ENCODE results near the gene UFM1.
"Not testable (repeated sequence)": the region's sequence is repeated elsewhere in the genome, so short reads cannot be mapped to it uniquely, and the experiment has no call there.

The UFM1 gene

DNA sequence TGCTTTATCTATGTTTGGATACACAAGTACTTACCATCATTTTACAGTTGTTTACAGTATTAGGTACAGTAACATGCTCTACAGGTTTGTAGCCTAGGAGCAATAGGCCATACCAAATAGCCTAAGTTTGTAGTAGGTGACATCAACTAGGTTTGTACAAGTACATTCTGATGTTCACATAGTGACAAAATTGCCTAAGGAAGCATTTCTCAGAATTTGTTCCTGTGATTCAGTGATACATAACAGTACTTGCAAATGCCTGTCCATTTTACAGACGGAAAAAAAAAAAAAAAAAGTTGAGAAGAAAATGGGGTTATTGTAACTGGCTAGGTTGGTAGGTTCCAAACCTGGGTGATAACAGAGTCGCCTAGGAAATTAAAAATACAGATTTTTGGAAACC lies 13.6 kb downstream of the UFM1 start:
- no peak for DNase-seq (ENCODE audit: low read depth)
- H3K4me3 ChIP-seq (ENCODE audit: low read depth, low read length) = no peak overlapping the region
- TF ChIP-seq, protein P1, sequence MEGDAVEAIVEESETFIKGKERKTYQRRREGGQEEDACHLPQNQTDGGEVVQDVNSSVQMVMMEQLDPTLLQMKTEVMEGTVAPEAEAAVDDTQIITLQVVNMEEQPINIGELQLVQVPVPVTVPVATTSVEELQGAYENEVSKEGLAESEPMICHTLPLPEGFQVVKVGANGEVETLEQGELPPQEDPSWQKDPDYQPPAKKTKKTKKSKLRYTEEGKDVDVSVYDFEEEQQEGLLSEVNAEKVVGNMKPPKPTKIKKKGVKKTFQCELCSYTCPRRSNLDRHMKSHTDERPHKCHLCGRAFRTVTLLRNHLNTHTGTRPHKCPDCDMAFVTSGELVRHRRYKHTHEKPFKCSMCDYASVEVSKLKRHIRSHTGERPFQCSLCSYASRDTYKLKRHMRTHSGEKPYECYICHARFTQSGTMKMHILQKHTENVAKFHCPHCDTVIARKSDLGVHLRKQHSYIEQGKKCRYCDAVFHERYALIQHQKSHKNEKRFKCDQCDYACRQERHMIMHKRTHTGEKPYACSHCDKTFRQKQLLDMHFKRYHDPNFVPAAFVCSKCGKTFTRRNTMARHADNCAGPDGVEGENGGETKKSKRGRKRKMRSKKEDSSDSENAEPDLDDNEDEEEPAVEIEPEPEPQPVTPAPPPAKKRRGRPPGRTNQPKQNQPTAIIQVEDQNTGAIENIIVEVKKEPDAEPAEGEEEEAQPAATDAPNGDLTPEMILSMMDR (conservative IDR thresholded peaks at IDR 0.05; ENCODE audit: low read depth, low read length) = no peak

DNA sequence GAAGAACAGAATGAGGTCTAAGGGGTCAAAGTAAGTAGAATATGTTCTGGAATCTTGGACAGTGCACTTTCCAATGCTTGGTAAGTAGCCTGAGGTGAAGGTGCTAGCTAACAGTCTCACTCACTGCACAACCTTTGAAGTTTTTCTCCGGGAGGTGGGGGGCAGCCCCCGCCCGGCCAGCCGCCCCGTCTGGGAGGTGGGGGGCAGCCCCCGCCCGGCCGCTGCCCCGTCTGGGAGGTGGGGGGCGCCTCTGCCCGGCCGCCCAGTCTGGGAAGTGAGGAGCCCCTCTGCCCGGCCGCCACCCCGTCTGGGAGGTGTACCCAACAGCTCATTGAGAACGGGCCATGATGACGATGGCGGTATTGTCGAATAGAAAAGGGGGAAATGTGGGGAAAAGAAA lies 14.1 kb downstream of the UFM1 start:
- not testable (repeated sequence) for DNase-seq (ENCODE audit: low read depth); H3K4me3 ChIP-seq (ENCODE audit: low read depth, low read length)

GRCh38 chr13:38365661-38366060 lies 16.0 kb downstream of the UFM1 start:
- no peak overlapping the region for H3K4me3 ChIP-seq (ENCODE audit: low read depth, low read length)
- TF ChIP-seq, protein P1 (conservative IDR thresholded peaks at IDR 0.05; ENCODE audit: low read depth, low read length) = no peak
- DNase-seq (ENCODE audit: low read depth) = no peak

DNA sequence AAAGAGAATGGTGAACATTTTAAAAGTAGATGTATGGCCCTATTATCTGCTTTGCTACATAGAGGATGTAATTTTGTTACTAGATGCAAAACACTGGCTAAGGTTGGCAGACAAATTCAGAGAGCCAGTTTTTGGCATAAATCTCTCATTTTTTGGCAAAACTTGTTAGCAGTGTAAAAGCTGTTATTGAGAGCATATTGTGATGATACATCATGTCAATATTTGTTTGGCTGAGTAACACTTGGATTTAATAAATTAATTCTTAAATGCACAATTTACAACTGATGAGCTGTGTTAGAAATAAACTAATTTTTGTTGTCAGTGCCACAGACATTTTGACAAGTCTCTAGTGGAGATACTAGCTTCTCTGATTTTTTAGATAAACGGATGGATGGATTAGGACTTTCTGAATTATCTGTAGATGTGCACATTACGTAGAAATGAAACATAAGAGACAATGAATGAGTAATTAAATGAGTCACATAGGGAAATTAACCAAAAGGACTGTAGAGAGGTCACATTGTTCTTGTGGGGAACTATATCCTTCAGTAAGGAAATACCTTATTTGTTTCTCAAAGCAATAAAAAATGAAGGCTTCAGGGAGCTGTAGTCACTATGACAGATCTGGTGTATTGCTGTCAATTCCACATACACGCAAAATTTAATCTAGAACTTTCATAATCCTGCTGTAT lies 17.4 kb downstream of the UFM1 start:
- peak; percentile 28 for DNase-seq (ENCODE audit: low read depth)
- no peak overlapping the region for H3K4me3 ChIP-seq (ENCODE audit: low read depth, low read length)
- TF ChIP-seq, protein P1 (conservative IDR thresholded peaks at IDR 0.05; ENCODE audit: low read depth, low read length) = no peak

GRCh38 chr13:38369058-38369457 lies 19.4 kb downstream of the UFM1 start:
- no peak for DNase-seq (ENCODE audit: low read depth)
- no peak overlapping the region for H3K4me3 ChIP-seq (ENCODE audit: low read depth, low read length)
- TF ChIP-seq, protein P1 (conservative IDR thresholded peaks at IDR 0.05; ENCODE audit: low read depth, low read length) = no peak

- not testable (repeated sequence) for DNase-seq (ENCODE audit: low read depth)
These were observed 20.4 kb downstream of the UFM1 start for GRCh38 chr13:38370096-38370495.

DNA sequence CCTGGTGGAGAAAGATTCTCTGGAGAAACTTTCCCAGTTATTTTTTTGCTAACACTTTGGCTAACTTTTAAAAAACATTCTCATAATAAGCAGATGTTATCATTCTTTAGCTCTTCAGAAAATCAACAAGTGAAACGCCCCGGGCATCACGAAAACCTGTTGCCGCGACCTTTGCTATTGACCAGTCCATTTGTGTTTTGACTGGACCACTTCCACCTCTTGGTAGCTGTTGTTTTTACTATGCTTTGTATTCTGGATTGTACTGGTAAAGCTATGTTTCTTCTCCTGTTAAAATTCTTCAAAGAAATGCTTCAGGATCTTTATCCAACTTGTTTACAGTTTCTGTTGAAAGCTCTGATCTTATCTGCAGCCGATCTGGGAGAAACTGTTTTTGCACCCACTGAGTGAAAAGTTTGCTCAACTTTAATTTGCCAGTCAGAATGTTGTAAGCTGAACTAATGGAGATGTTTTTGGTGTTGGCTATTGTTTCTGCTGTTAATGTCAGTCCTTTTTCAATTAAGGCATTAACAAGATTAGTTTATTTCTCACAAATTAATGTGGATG lies 23.3 kb downstream of the UFM1 start:
- no peak overlapping the region for H3K4me3 ChIP-seq (ENCODE audit: low read depth, low read length)
- TF ChIP-seq, protein P1 (conservative IDR thresholded peaks at IDR 0.05; ENCODE audit: low read depth, low read length) = no peak
- DNase-seq (ENCODE audit: low read depth) = peak; percentile 10

More at GRCh38 chr13:38370096-38370495, 20.4 kb downstream of the UFM1 start:
- H3K4me3 ChIP-seq (ENCODE audit: low read depth, low read length) = not testable (repeated sequence)

- H3K4me3 ChIP-seq (ENCODE audit: low read depth, low read length) = no peak overlapping the region
- DNase-seq (ENCODE audit: low read depth) = peak; percentile 32
- TF ChIP-seq, protein P1 (conservative IDR thresholded peaks at IDR 0.05; ENCODE audit: low read depth, low read length) = no peak
These were observed 26.9 kb downstream of the UFM1 start for GRCh38 chr13:38376546-38376945.

Data from choroid plexus epithelial cell (primary cell).